Calu3 (cell line): ENCODE results near the gene DUXA. TPM values are rescaled to one million over a fixed set of nuclear protein-coding genes. Genes with fewer than 3 reads are reported as not detected.
A peak's percentile ranks its signal among the peaks of the same experiment; 100 is the strongest.
"Not testable (repeated sequence)": the region's sequence is repeated elsewhere in the genome, so short reads cannot be mapped to it uniquely, and the experiment has no call there.

ENCODE experiments used
- Bru-seq: library from RNA; stranded (reverse); fragments of 400-500 nt; gene quantifications from one replicate; lab custom pipeline; 2021; lab: Mats Ljungman, UMichigan
- BruChase-seq, 2 experiments: library from RNA; stranded (reverse); fragments of 400-500 nt; gene quantifications; one replicate each; lab custom pipeline; 2021; lab: Mats Ljungman, UMichigan
- BruUV-seq: library from RNA; stranded (reverse); fragments of 400-500 nt; replicated peaks from 2 replicates; lab custom pipeline; 2021; lab: Mats Ljungman, UMichigan
- CTCF ChIA-PET: fragments of 300-600 bp; sonication (Branson Sonifier 250); formaldehyde crosslinking; loops from one replicate; lab custom pipeline; 2022; ENCODE audit warnings: antibody characterized with exemption; lab: Charles Lee
- DNase-seq: peaks from one replicate; pipeline ENCODE4 v3.0.0; 2022
- H3K27ac Mint-ChIP-seq: one replicate; pipeline ENCODE4 v1.8.0; 2022; ENCODE audit warnings: mixed read lengths; ENCODE audit not compliant: unreplicated experiment
- H3K27me3 Mint-ChIP-seq: one replicate; pipeline ENCODE4 v1.8.0; 2022; ENCODE audit warnings: mixed read lengths; ENCODE audit not compliant: unreplicated experiment
- H3K36me3 Mint-ChIP-seq: one replicate; pipeline ENCODE4 v1.8.0; 2022; ENCODE audit warnings: mild to moderate bottlenecking, moderate library complexity, mixed read lengths; ENCODE audit not compliant: insufficient read depth, unreplicated experiment
- H3K4me1 Mint-ChIP-seq: one replicate; pipeline ENCODE4 v1.8.0; 2022; ENCODE audit warnings: mild to moderate bottlenecking, low read depth, mixed read lengths; ENCODE audit not compliant: unreplicated experiment
- H3K4me3 Mint-ChIP-seq: one replicate; pipeline ENCODE4 v1.8.0; 2022; ENCODE audit warnings: mild to moderate bottlenecking, low read depth, moderate library complexity, mixed read lengths; ENCODE audit not compliant: unreplicated experiment
- H3K9me3 Mint-ChIP-seq: one replicate; pipeline ENCODE4 v1.8.0; 2022; ENCODE audit warnings: low read depth, mixed read lengths; ENCODE audit not compliant: unreplicated experiment
- intact Hi-C: fragments of 100-400 bp; cut with micrococcal nuclease; formaldehyde crosslinking; loops from one replicate; pipeline ENCODE4 v1.10.0; 2022; ENCODE audit not compliant: unreplicated experiment
- long read RNA-seq: library from polyadenylated mRNA; stranded (forward); transcript quantifications from one replicate; pipeline ENCODE4 v2.0.0, GENCODE V29; 2022
- total RNA-seq: library from RNA; stranded (reverse); gene quantifications from 2 replicates; pipeline ENCODE4 v1.2.3, GENCODE V29; 2022
- TF ChIP-seq, protein P1 (sequence below): fragments of 200-600 bp; IDR thresholded peaks from one replicate; pipeline ENCODE4 v1.8.0; 2022; ENCODE audit warnings: antibody characterized with exemption; ENCODE audit not compliant: unreplicated experiment

DUXA gene
- not detected in 2 replicates for total RNA-seq
- Bru-seq, nascent RNA: not detected
- percentile 3 among the genes with signal in this experiment for BruChase-seq, experiment 1, labeled RNA remaining after a 6-hour chase
- BruChase-seq, experiment 2, labeled RNA remaining after a 2-hour chase: not detected
- long read RNA-seq: 0 reads

DNA sequence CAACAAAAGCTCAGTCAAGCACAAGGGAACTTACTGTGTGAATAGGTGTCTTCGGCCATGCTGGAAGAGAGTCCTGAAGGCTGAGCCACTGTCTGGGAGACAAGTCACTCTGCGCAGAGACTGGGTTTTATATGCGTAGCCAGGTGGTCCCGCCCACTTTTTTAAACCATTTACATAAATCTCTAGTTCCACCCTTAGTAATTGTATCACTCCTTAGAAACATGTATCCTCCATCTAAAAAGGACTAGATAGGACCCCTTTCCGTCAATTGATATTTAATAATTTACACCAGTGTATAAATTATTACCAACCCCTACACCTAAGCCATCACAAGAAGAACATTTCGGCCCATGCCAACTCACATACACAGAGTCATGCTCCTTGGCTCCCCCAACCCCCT, at the start of gene DUXA:
Gene DUXA (minus strand): TSS at position 101 of the 400 bp plus-strand sequence. CDS start 42 bp downstream, at position 59.
- no TSS peak for BruUV-seq
- Mint-ChIP-seq H3K27ac (no peak within 1 kb of the TSS), H3K27me3 (no peaks in the 10 kb centered on the region), H3K4me1 (no peaks in the 10 kb centered on the region), H3K4me3 (no peak within 1 kb of the TSS), H3K36me3 (peaks cover 4% of the 10 kb centered on the region), H3K9me3 (peaks cover 20% of the 10 kb centered on the region)
- DNase-seq: no peak
- CTCF ChIA-PET: interaction anchor here (0.6 kb wide), 1 partner anchor 128 kb away, joined by 3 read pairs; no protein-coding TSS in a partner anchor
- intact Hi-C loops: no loop called here
- TF ChIP-seq, protein P1, sequence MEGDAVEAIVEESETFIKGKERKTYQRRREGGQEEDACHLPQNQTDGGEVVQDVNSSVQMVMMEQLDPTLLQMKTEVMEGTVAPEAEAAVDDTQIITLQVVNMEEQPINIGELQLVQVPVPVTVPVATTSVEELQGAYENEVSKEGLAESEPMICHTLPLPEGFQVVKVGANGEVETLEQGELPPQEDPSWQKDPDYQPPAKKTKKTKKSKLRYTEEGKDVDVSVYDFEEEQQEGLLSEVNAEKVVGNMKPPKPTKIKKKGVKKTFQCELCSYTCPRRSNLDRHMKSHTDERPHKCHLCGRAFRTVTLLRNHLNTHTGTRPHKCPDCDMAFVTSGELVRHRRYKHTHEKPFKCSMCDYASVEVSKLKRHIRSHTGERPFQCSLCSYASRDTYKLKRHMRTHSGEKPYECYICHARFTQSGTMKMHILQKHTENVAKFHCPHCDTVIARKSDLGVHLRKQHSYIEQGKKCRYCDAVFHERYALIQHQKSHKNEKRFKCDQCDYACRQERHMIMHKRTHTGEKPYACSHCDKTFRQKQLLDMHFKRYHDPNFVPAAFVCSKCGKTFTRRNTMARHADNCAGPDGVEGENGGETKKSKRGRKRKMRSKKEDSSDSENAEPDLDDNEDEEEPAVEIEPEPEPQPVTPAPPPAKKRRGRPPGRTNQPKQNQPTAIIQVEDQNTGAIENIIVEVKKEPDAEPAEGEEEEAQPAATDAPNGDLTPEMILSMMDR: no peak

DNA sequence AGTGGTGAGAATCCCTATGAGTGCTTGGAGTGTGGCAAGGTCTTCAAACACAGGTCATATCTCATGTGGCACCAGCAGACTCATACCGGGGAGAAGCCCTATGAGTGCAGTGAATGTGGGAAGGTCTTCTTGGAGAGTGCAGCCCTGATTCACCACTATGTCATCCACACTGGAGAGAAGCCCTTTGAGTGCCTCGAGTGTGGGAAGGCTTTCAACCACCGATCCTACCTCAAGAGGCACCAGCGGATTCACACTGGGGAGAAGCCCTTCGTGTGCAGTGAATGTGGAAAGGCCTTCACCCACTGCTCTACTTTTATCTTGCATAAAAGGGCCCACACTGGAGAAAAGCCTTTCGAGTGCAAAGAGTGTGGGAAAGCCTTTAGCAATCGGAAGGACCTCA, 44.8 kb upstream of the DUXA start:
- no TSS peak for BruUV-seq
- peaks cover 33% of the 10 kb centered on the region for H3K36me3 Mint-ChIP-seq
- H3K4me3 Mint-ChIP-seq: no peak overlapping the region
- H3K9me3 Mint-ChIP-seq: peaks cover 17% of the 10 kb centered on the region
- TF ChIP-seq, protein P1: no peak
- H3K27ac Mint-ChIP-seq: no peak overlapping the region
- no peak for DNase-seq
- no peaks in the 10 kb centered on the region for H3K4me1 Mint-ChIP-seq
- intact Hi-C loops: no loop called here
- CTCF ChIA-PET: no interaction called here
- no peaks in the 10 kb centered on the region for H3K27me3 Mint-ChIP-seq

DNA sequence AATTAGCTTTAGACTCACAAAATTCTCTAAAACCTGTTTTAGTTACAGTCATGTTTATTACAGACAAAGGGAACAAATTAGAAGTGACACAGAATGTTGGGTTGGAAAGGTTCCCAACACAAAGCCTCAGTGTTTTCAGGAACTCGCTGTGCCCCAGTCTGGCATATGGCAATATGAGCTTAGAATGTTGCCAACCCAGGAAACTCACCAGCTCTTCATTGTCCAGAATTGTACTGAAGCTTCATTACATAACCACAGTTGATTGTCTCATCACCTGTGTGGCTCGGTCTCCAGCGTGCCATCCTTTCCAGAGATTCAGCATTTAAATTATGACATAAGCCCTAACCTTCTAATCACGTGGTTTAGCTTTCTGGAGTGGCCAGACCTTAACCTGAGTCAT, 43.1 kb upstream of the DUXA start:
- CTCF ChIA-PET: no interaction called here
- no peak for DNase-seq
- BruUV-seq: no TSS peak
- Mint-ChIP-seq H3K9me3 (peaks cover 15% of the 10 kb centered on the region), H3K27ac (no peak overlapping the region), H3K4me1 (no peaks in the 10 kb centered on the region), H3K4me3 (no peak overlapping the region), H3K27me3 (no peaks in the 10 kb centered on the region), H3K36me3 (peaks cover 33% of the 10 kb centered on the region)
- intact Hi-C loops: no loop called here
- TF ChIP-seq, protein P1: no peak

- BruUV-seq: no TSS peak
- intact Hi-C loops: no loop called here
- H3K36me3 Mint-ChIP-seq: peaks cover 17% of the 10 kb centered on the region
- H3K4me1 Mint-ChIP-seq: no peaks in the 10 kb centered on the region
- H3K4me3 Mint-ChIP-seq: no peak overlapping the region
- no peak overlapping the region for H3K27ac Mint-ChIP-seq
- no peaks in the 10 kb centered on the region for H3K27me3 Mint-ChIP-seq
- no peak for DNase-seq
- H3K9me3 Mint-ChIP-seq: peaks cover 15% of the 10 kb centered on the region
- TF ChIP-seq, protein P1: no peak
- CTCF ChIA-PET: interaction anchor here (1.1 kb wide), 1 partner anchor 10 kb away, joined by 3 read pairs; no protein-coding TSS in a partner anchor
These were observed 34.9 kb upstream of the DUXA start for GRCh38 chr19:57202160-57202559.

- H3K4me1 Mint-ChIP-seq, BruUV-seq, H3K27ac Mint-ChIP-seq, CTCF ChIA-PET, H3K27me3 Mint-ChIP-seq, DNase-seq, H3K4me3 Mint-ChIP-seq: not testable (repeated sequence)
- peaks cover 37% of the 10 kb centered on the region for H3K36me3 Mint-ChIP-seq
- peaks cover 14% of the 10 kb centered on the region for H3K9me3 Mint-ChIP-seq
- intact Hi-C loops: loop anchor here (10.0 kb wide), 1 partner anchor 187 kb away; the partner anchor contains the start of gene ZNF548
These were observed 30.6 kb upstream of the DUXA start for GRCh38 chr19:57197874-57198273.
